H1 (cell line): ENCODE measurements around the gene CADM1. TPM values are rescaled to one million over a fixed set of nuclear protein-coding genes. Genes with fewer than 3 reads are reported as not detected.

ENCODE experiments used
- CTCF ChIA-PET: fragments of 300-600 bp; sonication (Branson Sonifier 250); formaldehyde crosslinking; loops from one replicate; lab custom pipeline; 2021; ENCODE audit not compliant: partially characterized antibody; lab: Charles Lee
- POLR2A ChIA-PET: fragments of 300-600 bp; sonication (Branson Sonifier 250); formaldehyde crosslinking; loops from one replicate; lab custom pipeline; 2021; ENCODE audit warnings: inconsistent platforms; ENCODE audit not compliant: partially characterized antibody; lab: Charles Lee
- DNase-seq, 2 experiments: peaks; one replicate each; pipeline versions ENCODE4 v3.0.0 to v3.0.0-alpha.2; 2010 to 2022; ENCODE audit warnings: low spot score in 2 of 2, low read depth in 1 of 2, mixed read lengths in 1 of 2
- FAIRE-seq: peaks from 2 replicates; lab custom pipeline; 2011; peaks lifted over from hg19 to GRCh38; lab: Jason Lieb, UNC
- H2AFZ ChIP-seq: 2 replicates; pipeline ENCODE4 v1.8.1; 2012; ENCODE audit warnings: low read length, inconsistent platforms
- H2AK5ac ChIP-seq: 2 replicates; pipeline ENCODE4 v1.6.1; 2013; ENCODE audit warnings: low read depth, low read length
- H2BK120ac ChIP-seq: replicated peaks from 2 replicates; pipeline ENCODE3; 2013; ENCODE audit warnings: low read depth, low read length, inconsistent platforms
- H2BK12ac ChIP-seq: 2 replicates; pipeline ENCODE4 v1.6.1; 2013; ENCODE audit warnings: low read depth, low read length
- H2BK15ac ChIP-seq: 2 replicates; pipeline ENCODE4 v1.6.1; 2013; ENCODE audit warnings: low read length
- H2BK20ac ChIP-seq: 2 replicates; pipeline ENCODE4 v1.6.1; 2013; ENCODE audit warnings: low read length
- H2BK5ac ChIP-seq: 2 replicates; pipeline ENCODE4 v1.6.1; 2013; ENCODE audit warnings: low read depth, low read length
- H3K14ac ChIP-seq: 2 replicates; pipeline ENCODE4 v1.6.1; 2013; ENCODE audit warnings: inconsistent platforms; ENCODE audit not compliant: insufficient read length
- H3K18ac ChIP-seq: 2 replicates; pipeline ENCODE4 v1.6.1; 2013; ENCODE audit warnings: low read length; ENCODE audit errors: extremely low read depth
- H3K23ac ChIP-seq: 2 replicates; pipeline ENCODE4 v1.6.1; 2013; ENCODE audit warnings: inconsistent platforms; ENCODE audit not compliant: insufficient read length
- H3K23me2 ChIP-seq: 2 replicates; pipeline ENCODE4 v1.6.1; 2013; ENCODE audit warnings: low read depth, low read length
- H3K27ac ChIP-seq: 2 replicates; pipeline ENCODE4 v1.6.1; 2011; ENCODE audit warnings: low read depth, low read length, inconsistent platforms
- H3K27me3 ChIP-seq, 4 experiments: replicated peaks in 1 of 4; 1 replicate in 1 of 4; 2 replicates in 3 of 4; pipeline versions ENCODE4 v1.6.1 to v1.8.1; 2011 to 2013; ENCODE audit warnings: low read length in 3 of 4, mild to moderate bottlenecking in 3 of 4, inconsistent platforms in 2 of 4, mixed read lengths in 2 of 4, moderate library complexity in 1 of 4; ENCODE audit not compliant: control insufficient read depth in 3 of 4, insufficient read depth in 3 of 4; ENCODE audit errors: extremely low read depth in 1 of 4
- H3K36me3 ChIP-seq, 4 experiments: 2 replicates each; pipeline versions ENCODE4 v1.6.1 to v1.8.1; 2011 to 2013; ENCODE audit warnings: mild to moderate bottlenecking in 4 of 4, low read length in 3 of 4, moderate library complexity in 2 of 4, control low read depth in 1 of 4, inconsistent platforms in 1 of 4; ENCODE audit not compliant: insufficient read depth in 4 of 4, control insufficient read depth in 2 of 4
- H3K4ac ChIP-seq: replicated peaks from 2 replicates; pipeline ENCODE3; 2013; ENCODE audit warnings: low read length, low read depth, mixed read lengths, inconsistent platforms; ENCODE audit not compliant: insufficient read length
- H3K4me1 ChIP-seq, 4 experiments: replicated peaks in 1 of 4; 1 replicate in 1 of 4; 2 replicates in 3 of 4; pipeline versions ENCODE4 v1.6.1 to v1.8.1; 2011 to 2013; ENCODE audit warnings: low read length in 3 of 4, inconsistent platforms in 2 of 4, mixed read lengths in 1 of 4; ENCODE audit not compliant: insufficient read depth in 4 of 4, control insufficient read depth in 3 of 4
- H3K4me2 ChIP-seq, 2 experiments: 2 replicates each; pipeline versions ENCODE4 v1.6.1 to v1.8.1; 2011 to 2013; ENCODE audit warnings: low read depth in 2 of 2, low read length in 2 of 2, control low read depth in 1 of 2, inconsistent platforms in 1 of 2, mild to moderate bottlenecking in 1 of 2; ENCODE audit not compliant: insufficient read depth in 1 of 2
- H3K4me3 ChIP-seq, 4 experiments: fragments of 200-600, 300-600 bp in 1 of 4; sonication (generic), shearing (Covaris generic), sonication (Bioruptor Twin) in 1 of 4; 2 replicates each; pipeline versions ENCODE4 v1.5.1 to v1.8.1; 2011 to 2016; ENCODE audit warnings: low read length in 4 of 4, low read depth in 3 of 4, control low read depth in 2 of 4, inconsistent platforms in 2 of 4, mild to moderate bottlenecking in 2 of 4, mixed read lengths in 1 of 4, moderate library complexity in 1 of 4; ENCODE audit not compliant: insufficient read depth in 2 of 4; ENCODE audit errors: extremely low read depth in 1 of 4
- H3K56ac ChIP-seq: replicated peaks from 2 replicates; pipeline ENCODE3; 2013; ENCODE audit warnings: low read depth, mild to moderate bottlenecking, mixed read lengths, low read length, inconsistent platforms; ENCODE audit not compliant: insufficient read length
- H3K79me1 ChIP-seq: 2 replicates; pipeline ENCODE4 v1.6.1; 2013; ENCODE audit warnings: low read depth, low read length, control low read depth
- H3K79me2 ChIP-seq, 2 experiments: 2 replicates each; pipeline versions ENCODE4 v1.6.1 to v1.8.1; 2012 to 2013; ENCODE audit warnings: low read length in 2 of 2, mild to moderate bottlenecking in 2 of 2, inconsistent platforms in 1 of 2; ENCODE audit not compliant: insufficient read depth in 2 of 2, control insufficient read depth in 1 of 2
- H3K9ac ChIP-seq, 4 experiments: replicated peaks in 1 of 4; 1 replicate in 1 of 4; 2 replicates in 3 of 4; pipeline versions ENCODE4 v1.6.1 to v1.8.1; 2011 to 2013; ENCODE audit warnings: low read depth in 3 of 4, low read length in 3 of 4, control low read depth in 2 of 4, mild to moderate bottlenecking in 2 of 4, moderate library complexity in 2 of 4, inconsistent platforms in 1 of 4; ENCODE audit errors: extremely low read depth in 1 of 4
- H3K9me3 ChIP-seq, 2 experiments: 2 replicates each; pipeline versions ENCODE4 v1.6.1 to v1.8.1; 2012 to 2013; ENCODE audit warnings: mild to moderate bottlenecking in 2 of 2, moderate library complexity in 2 of 2, control low read depth in 1 of 2, inconsistent platforms in 1 of 2, low read depth in 1 of 2, low read length in 1 of 2, mixed read lengths in 1 of 2; ENCODE audit not compliant: insufficient read depth in 2 of 2
- H4K20me1 ChIP-seq, 2 experiments: replicated peaks in 1 of 2; 2 replicates each; pipeline versions ENCODE3 to v1.8.1; 2011 to 2013; ENCODE audit warnings: inconsistent platforms in 2 of 2, low read length in 2 of 2, mild to moderate bottlenecking in 1 of 2; ENCODE audit not compliant: insufficient read depth in 2 of 2, control insufficient read depth in 1 of 2
- H4K5ac ChIP-seq: 2 replicates; pipeline ENCODE4 v1.6.1; 2013; ENCODE audit warnings: low read length, low read depth, mixed read lengths, inconsistent platforms; ENCODE audit not compliant: insufficient read length
- H4K8ac ChIP-seq: 2 replicates; pipeline ENCODE4 v1.8.0; 2013; ENCODE audit warnings: mild to moderate bottlenecking, moderate library complexity, low read length, inconsistent platforms; ENCODE audit not compliant: insufficient read depth; ENCODE audit errors: extremely low read depth
- H4K91ac ChIP-seq: replicated peaks from 2 replicates; pipeline ENCODE3; 2013; ENCODE audit warnings: low read length, mixed read lengths, inconsistent platforms; ENCODE audit not compliant: insufficient read length
- BACH1 ChIP-seq: IDR thresholded peaks from 2 replicates; pipeline ENCODE4 v1.6.1; 2012; ENCODE audit warnings: low read length, improper control_type of control experiment
- BRCA1 ChIP-seq: IDR thresholded peaks from 2 replicates; pipeline ENCODE4 v1.6.1; 2012; ENCODE audit warnings: low read depth, low read length, improper control_type of control experiment
- CTBP2 ChIP-seq: IDR thresholded peaks from 2 replicates; pipeline ENCODE4 v1.7.0; 2011; ENCODE audit warnings: borderline replicate concordance, mild to moderate bottlenecking, moderate library complexity, mixed read lengths, low read length; ENCODE audit not compliant: insufficient read depth, insufficient read length
- NANOG ChIP-seq: IDR thresholded peaks from 2 replicates; pipeline ENCODE4 v1.6.1; 2011; ENCODE audit warnings: low read length, low read depth, mild to moderate bottlenecking, inconsistent platforms; ENCODE audit not compliant: insufficient read depth, poor library complexity, severe bottlenecking
- RXRA ChIP-seq: IDR thresholded peaks from 2 replicates; pipeline ENCODE4 v1.6.1; 2011; ENCODE audit warnings: low read depth, mild to moderate bottlenecking, low read length, moderate library complexity; ENCODE audit not compliant: insufficient read depth
- YY1 ChIP-seq: IDR thresholded peaks from 2 replicates; pipeline ENCODE4 v1.6.1; 2011; ENCODE audit warnings: low read depth, mild to moderate bottlenecking, low read length
- ZNF274 ChIP-seq: IDR thresholded peaks from 2 replicates; pipeline ENCODE4 v1.7.0; 2012; ENCODE audit warnings: low read length, borderline replicate concordance; ENCODE audit errors: extremely low read depth
- WGBS, 2 experiments: shearing (Covaris generic) in 1 of 2; methylation state at CpG; one replicate each; pipeline versions ENCODE4 v1.1.6 to v1.1.7; 2013 to 2015; ENCODE audit warnings: low lambda C conversion rate in 2 of 2, mixed read lengths in 2 of 2, inconsistent platforms in 1 of 2, low coverage in 1 of 2, missing lambda C conversion rate in 1 of 2; ENCODE audit not compliant: insufficient replicate concordance in 2 of 2, insufficient coverage in 1 of 2, insufficient read length in 1 of 2; ENCODE audit errors: extremely low coverage in 1 of 2, missing lambda C conversion rate in 1 of 2; 5-methylcytosine and 5-hydroxymethylcytosine counted together
- polyA plus RNA-seq, 7 experiments: library from polyadenylated mRNA; depleted of rRNA in 3 of 7; stranded (reverse) in 5 of 7; unstranded in 2 of 7; fragments of >200 nt in 5 of 7; fragments of 200-250 nt in 2 of 7; gene quantifications; 1 replicate in 5 of 7; 2 replicates in 1 of 7; 4 replicates in 1 of 7; pipeline versions ENCODE4 v1.2.1 to v1.2.3, GENCODE V29; 2011 to 2013; ENCODE audit warnings: missing spikeins in 2 of 7, mixed read lengths in 2 of 7
- total RNA-seq: library from RNA; stranded (reverse); fragmentation: NEBNext Ultra II Directional; extraction: Animal tissue kit (Norgen Biotek cat#: 25700); gene quantifications from 2 replicates; pipeline ENCODE4 v1.2.1, GENCODE V29; 2021

CADM1 gene
- total and polyA plus RNA-seq, 2 of the 8 experiments (the other 6 are each of a cell fraction or from before 2014, with no cell fraction given): 8.3 to 25.3 TPM

DNA sequence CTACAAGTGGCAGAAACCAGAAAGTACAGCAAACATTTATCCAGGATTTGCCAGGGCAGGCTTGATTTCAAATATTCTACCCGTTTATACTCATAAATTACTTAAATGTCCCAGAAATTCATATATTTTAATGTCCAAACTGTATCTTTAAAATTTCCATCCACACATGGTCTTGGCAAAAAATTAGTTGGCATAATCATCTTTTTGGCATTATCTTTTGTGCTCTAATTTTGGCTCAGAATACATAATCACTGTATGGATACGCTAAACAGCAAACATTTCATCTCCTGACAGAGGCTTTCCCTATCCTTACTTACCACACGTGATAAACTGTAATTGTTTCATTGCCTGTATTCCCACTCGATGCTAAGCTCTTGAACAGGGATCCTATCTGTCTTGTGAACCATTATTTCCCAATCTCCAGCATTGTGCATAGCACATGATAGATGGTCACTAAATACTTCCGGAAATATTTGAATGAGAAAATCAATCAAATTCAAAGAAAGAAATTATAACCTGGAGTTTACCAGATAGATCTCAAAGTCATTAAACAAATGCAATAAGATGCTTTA, 64.2 kb downstream of the CADM1 start:
- Histone ChIP-seq H2AFZ (no peak overlapping the region), H3K79me2 (no peaks in the 10 kb centered on the region), H4K8ac (no peak overlapping the region), H3K4ac (no peak overlapping the region), H3K36me3 (no peaks in the 10 kb centered on the region), H2BK20ac (no peak overlapping the region), H3K4me2 (no peak overlapping the region), H4K20me1 (no peaks in the 10 kb centered on the region), H4K5ac (no peak overlapping the region), H3K23me2 (no peaks in the 10 kb centered on the region), H2BK120ac (no peak overlapping the region), H2BK15ac (no peak overlapping the region), H3K4me1 (peaks cover 0 to 2% (median 0%) of the 10 kb centered on the region in 4 experiments; a peak in 1 of 7 replicates), H3K9ac (no peak overlapping the region), H3K79me1 (no peaks in the 10 kb centered on the region), H3K18ac (no peak overlapping the region), H2AK5ac (no peak overlapping the region), H4K91ac (no peak overlapping the region), H3K23ac (no peak overlapping the region), H3K27me3 (no peaks in the 10 kb centered on the region), H3K9me3 (no peaks in the 10 kb centered on the region), H2BK12ac (no peak overlapping the region), H3K14ac (no peak overlapping the region), H2BK5ac (no peak overlapping the region), H3K27ac (no peak overlapping the region), H3K56ac (no peak overlapping the region), H3K4me3 (no peak overlapping the region)
- 85% methylated on average over 5 of the region's 5 CpGs; no CpG with 5 or more reads in 1 of the 2 experiments for WGBS, 2 experiments
- FAIRE-seq (no peak), DNase-seq (no peak)
- ChIA-PET POLR2A (no interaction called here), CTCF (interaction anchor here (0.7 to 1.3 kb wide), 2 partner anchors 10 to 171 kb away, joined by 3 read pairs; no protein-coding TSS in a partner anchor)
- TF ChIP-seq NANOG: no peak
- TF ChIP-seq CTBP2: no peak
- TF ChIP-seq BRCA1: no peak
- TF ChIP-seq RXRA: no peak
- TF ChIP-seq ZNF274: no peak
- TF ChIP-seq YY1: no peak
- TF ChIP-seq BACH1: no peak
